ENCODE data around the gene BATF3. TPM values are rescaled to one million over a fixed set of nuclear protein-coding genes. Genes with fewer than 3 reads are reported as not detected.
A peak's percentile ranks its signal among the peaks of the same experiment; 100 is the strongest.
"Not testable (repeated sequence)": the region's sequence is repeated elsewhere in the genome, so short reads cannot be mapped to it uniquely, and the experiment has no call there.

Gene BATF3
- total and polyA plus RNA-seq, 2 experiments from 2014 or later, result 0.46 to 0.86 TPM

DNA sequence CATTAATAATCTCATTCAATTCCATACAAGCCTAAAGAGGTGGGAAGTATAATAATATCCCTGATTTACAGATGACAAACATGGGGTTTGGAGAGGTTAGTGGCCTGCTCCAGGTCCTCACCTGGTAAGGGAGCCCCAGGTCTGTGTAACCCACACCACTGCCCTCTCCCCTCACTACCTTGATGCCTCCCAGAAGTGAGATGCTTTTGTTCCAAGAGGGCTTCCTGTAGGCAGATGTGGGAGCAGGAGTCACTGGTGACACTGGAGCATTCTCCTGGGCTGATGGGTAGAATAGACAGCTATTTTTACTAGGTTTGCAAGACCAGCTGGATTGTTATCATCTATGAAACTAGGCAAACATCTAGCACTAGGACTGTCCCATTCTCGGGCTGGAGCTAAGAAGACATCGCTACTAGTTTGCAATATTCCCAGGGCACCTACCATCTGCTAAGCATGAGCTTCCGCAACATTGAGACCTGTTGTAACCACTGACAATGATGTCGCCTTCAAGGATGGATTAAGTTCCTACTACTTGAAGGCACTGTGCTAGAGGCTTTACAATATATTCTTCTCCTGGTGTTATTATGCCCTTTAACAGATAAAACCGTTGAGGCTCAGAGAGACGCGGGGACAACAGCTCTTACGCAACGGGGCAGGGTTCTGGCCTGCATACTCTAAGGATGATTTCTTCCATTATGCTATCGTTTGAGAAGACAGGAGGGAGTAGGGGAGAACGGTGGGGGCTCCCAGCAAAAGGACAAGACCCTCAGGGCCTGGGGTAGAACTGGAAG, 35.0 kb downstream of the BATF3 start:
- H3K4me2 ChIP-seq (ENCODE audit: unreplicated experiment), result no peak overlapping the region
- in situ Hi-C loops (cut with MboI), result loop anchor here (25.0 kb wide), 1 partner anchor 323 kb away; no protein-coding TSS in a partner anchor

DNA sequence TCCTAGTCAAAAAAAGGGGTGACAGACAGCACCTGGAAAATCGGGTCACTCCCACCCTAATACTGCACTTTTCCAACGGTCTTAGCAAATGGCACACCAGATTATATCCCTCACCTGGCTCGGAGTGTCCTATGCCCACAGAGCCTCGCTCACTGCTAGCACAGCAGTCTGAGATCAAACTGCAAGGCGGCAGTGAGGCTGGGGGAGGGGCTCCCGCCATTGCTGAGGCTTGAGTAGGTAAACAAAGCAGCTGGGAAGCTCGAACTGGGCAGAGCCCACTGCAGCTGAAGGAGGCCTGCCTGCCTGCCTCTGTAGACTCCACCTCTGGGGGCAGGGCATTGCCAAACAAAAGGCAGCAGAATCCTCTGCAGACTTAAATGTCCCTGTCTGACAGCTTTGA, 41.4 kb downstream of the BATF3 start:
- H2AFZ ChIP-seq; H3K79me2 ChIP-seq (ENCODE audit: insufficient read depth); H3K36me3 ChIP-seq (ENCODE audit: low read depth); DNase-seq; H4K20me1 ChIP-seq (ENCODE audit: insufficient read depth); H3K27ac ChIP-seq; H3F3A ChIP-seq (ENCODE audit: insufficient read depth); H3K9me2 ChIP-seq (ENCODE audit: insufficient read depth); H3K9me3 ChIP-seq (ENCODE audit: low read depth); H3K9ac ChIP-seq; H3K4me2 ChIP-seq (ENCODE audit: unreplicated experiment); H3K4me3 ChIP-seq; H3K27me3 ChIP-seq (replicated peaks; ENCODE audit: insufficient read depth): not testable (repeated sequence)
- 67 to 72% methylated on average over 7 of the region's 7 CpGs for WGBS, 2 experiments (ENCODE audit: low coverage in 1 of 2, low lambda C conversion rate in 2 of 2, missing lambda C conversion rate in 2 of 2)
- in situ Hi-C loops (cut with MboI), result loop anchor here (25.0 kb wide), 1 partner anchor 329 kb away; no protein-coding TSS in a partner anchor
- peaks cover 10% of the 10 kb centered on the region for H3K4me1 ChIP-seq (ENCODE audit: insufficient read depth)

More for the DNA sequence above, 35.0 kb downstream of the BATF3 start:
- Histone ChIP-seq H3F3A (ENCODE audit: insufficient read depth) (peaks cover 24% of the 10 kb centered on the region), H3K27ac (no peak overlapping the region), H3K9ac (no peak overlapping the region), H3K27me3 (replicated peaks; ENCODE audit: insufficient read depth) (0 out of 2 replicates have a peak, but pooled peaks cover 3% of the 10 kb centered on the region), H3K9me3 (ENCODE audit: low read depth) (no peaks in the 10 kb centered on the region), H3K36me3 (ENCODE audit: low read depth) (no peaks in the 10 kb centered on the region), H3K79me2 (ENCODE audit: insufficient read depth) (no peaks in the 10 kb centered on the region), H4K20me1 (ENCODE audit: insufficient read depth) (no peaks in the 10 kb centered on the region), H3K4me3 (no peak overlapping the region), H3K9me2 (ENCODE audit: insufficient read depth) (no peaks in the 10 kb centered on the region), H3K4me1 (ENCODE audit: insufficient read depth) (peaks cover 16% of the 10 kb centered on the region), H2AFZ (no peak overlapping the region)
- TF ChIP-seq EZH2 (IDR thresholded peaks at IDR 0.05; ENCODE audit: insufficient read depth, poor library complexity, severe bottlenecking), result no peak
- no peak for TF ChIP-seq EZH2phosphoT487 (IDR thresholded peaks at IDR 0.05; ENCODE audit: insufficient read depth, low read depth)
- WGBS, 2 experiments (ENCODE audit: low coverage in 1 of 2, low lambda C conversion rate in 2 of 2, missing lambda C conversion rate in 2 of 2), result 59 to 63% methylated on average over 11 of the region's 11 CpGs
- DNase-seq, result no peak

DNA sequence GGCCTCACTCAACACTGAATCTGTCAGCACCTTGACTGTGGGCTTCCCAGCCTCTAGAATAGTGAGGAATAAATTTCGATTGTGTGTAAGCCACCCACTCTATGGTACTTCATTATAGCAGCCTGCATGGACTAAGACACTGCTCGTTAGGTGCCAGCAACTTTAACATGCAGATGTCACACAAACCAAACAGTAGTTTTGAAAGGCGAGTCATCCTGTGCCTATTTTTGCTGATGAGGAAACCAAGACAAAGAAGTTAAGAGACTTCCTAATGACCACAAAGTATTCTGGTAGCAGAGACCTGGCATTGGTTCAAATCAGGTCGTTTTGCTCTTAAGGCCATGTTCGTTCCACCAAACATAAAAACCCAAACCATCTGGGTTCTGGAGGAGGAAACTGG, 42.9 kb downstream of the BATF3 start:
- H3K9ac ChIP-seq, result no peak overlapping the region
- WGBS, 2 experiments (ENCODE audit: low coverage in 1 of 2, low lambda C conversion rate in 2 of 2, missing lambda C conversion rate in 2 of 2), result 85 to 92% methylated on average over 5 of the region's 5 CpGs
- no peak overlapping the region for H3K27ac ChIP-seq
- H3K27me3 ChIP-seq (replicated peaks; ENCODE audit: insufficient read depth), result 0 out of 2 replicates have a peak, but pooled peaks cover 7% of the 10 kb centered on the region
- TF ChIP-seq EZH2 (IDR thresholded peaks at IDR 0.05; ENCODE audit: insufficient read depth, poor library complexity, severe bottlenecking), result no peak
- H3F3A ChIP-seq (ENCODE audit: insufficient read depth), result peaks cover 8% of the 10 kb centered on the region; the same call in 1 of the 2 replicates
- H3K4me1 ChIP-seq (ENCODE audit: insufficient read depth), result peaks cover 12% of the 10 kb centered on the region
- no peaks in the 10 kb centered on the region for H3K9me3 ChIP-seq (ENCODE audit: low read depth)
- H3K79me2 ChIP-seq (ENCODE audit: insufficient read depth), result no peaks in the 10 kb centered on the region
- peak; percentile 18 for DNase-seq
- no peak overlapping the region for H3K4me2 ChIP-seq (ENCODE audit: unreplicated experiment)
- no peak overlapping the region for H3K4me3 ChIP-seq
- no peak overlapping the region for H2AFZ ChIP-seq
- H3K36me3 ChIP-seq (ENCODE audit: low read depth), result no peaks in the 10 kb centered on the region
- H3K9me2 ChIP-seq (ENCODE audit: insufficient read depth), result no peaks in the 10 kb centered on the region
- in situ Hi-C loops (cut with MboI), result loop anchor here (25.0 kb wide), 1 partner anchor 331 kb away; no protein-coding TSS in a partner anchor
- no peaks in the 10 kb centered on the region for H4K20me1 ChIP-seq (ENCODE audit: insufficient read depth)

DNA sequence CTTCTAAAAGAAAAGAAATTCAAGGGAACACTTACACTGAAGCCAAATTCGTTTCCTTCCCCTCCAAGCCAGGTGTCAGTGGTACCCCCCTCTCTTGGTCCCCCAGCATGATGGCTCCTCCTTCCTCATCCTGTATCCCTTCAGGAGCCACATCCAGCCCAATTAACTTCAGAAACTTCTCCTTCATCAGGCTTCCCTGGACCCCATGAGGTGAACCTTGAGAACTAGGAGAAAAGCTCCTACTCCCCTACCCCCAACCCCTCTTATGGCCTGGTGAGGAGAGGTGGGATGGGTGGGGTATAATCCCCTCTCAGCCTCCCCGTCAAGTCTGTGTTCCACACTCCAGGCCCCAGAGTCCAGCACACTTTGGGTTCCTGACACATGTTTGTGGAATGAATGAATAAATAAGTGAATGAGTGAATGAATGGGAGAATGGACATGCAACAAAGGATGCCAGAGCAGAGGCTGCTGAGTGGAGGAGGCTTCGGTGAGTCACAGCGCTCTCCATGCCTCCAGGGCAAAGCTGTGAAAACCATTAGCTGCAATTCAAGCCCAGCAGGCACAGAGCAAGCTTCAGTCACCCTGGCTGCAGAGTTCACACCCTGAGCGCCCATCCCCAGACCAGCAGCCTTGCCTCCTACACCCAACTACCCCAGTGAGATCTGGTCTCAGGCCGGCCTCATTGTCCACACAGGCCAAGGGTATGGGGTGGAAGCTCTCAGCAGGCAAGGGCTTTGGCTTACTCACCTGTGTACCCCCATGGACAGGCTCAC, 43.8 kb downstream of the BATF3 start:
- no peaks in the 10 kb centered on the region for H4K20me1 ChIP-seq (ENCODE audit: insufficient read depth)
- in situ Hi-C loops (cut with MboI), result loop anchor here (25.0 kb wide), 1 partner anchor 331 kb away; no protein-coding TSS in a partner anchor
- H3K4me2 ChIP-seq (ENCODE audit: unreplicated experiment), result peak overlapping the region; percentile 4
- no peak overlapping the region for H3K9ac ChIP-seq
- H3K4me3 ChIP-seq, result no peak overlapping the region
- H3K4me1 ChIP-seq (ENCODE audit: insufficient read depth), result peaks cover 20% of the 10 kb centered on the region
- 0 out of 2 replicates have a peak, but pooled peaks cover 7% of the 10 kb centered on the region for H3K27me3 ChIP-seq (replicated peaks; ENCODE audit: insufficient read depth)
- TF ChIP-seq EZH2 (IDR thresholded peaks at IDR 0.05; ENCODE audit: insufficient read depth, poor library complexity, severe bottlenecking) (no peak), EZH2phosphoT487 (IDR thresholded peaks at IDR 0.05; ENCODE audit: insufficient read depth, low read depth) (no peak)
- peaks cover 15% of the 10 kb centered on the region for H3F3A ChIP-seq (ENCODE audit: insufficient read depth)
- peak; percentile 91 for DNase-seq
- no peaks in the 10 kb centered on the region for H3K9me3 ChIP-seq (ENCODE audit: low read depth)
- no peak overlapping the region for H2AFZ ChIP-seq
- no peaks in the 10 kb centered on the region for H3K36me3 ChIP-seq (ENCODE audit: low read depth)
- 49 to 56% methylated on average over 6 of the region's 6 CpGs for WGBS, 2 experiments (ENCODE audit: low coverage in 1 of 2, low lambda C conversion rate in 2 of 2, missing lambda C conversion rate in 2 of 2)
- no peaks in the 10 kb centered on the region for H3K79me2 ChIP-seq (ENCODE audit: insufficient read depth)
- no peak overlapping the region for H3K27ac ChIP-seq
- H3K9me2 ChIP-seq (ENCODE audit: insufficient read depth), result no peaks in the 10 kb centered on the region
